ENCODE data around the gene ME3. TPM values are rescaled to one million over a fixed set of nuclear protein-coding genes. Genes with fewer than 3 reads are reported as not detected.

The ME3 gene
- total and polyA plus RNA-seq, 2 donors (not counting 1 experiment from before 2014, with no cell fraction given): 1.3 TPM; not detected in 1

DNA sequence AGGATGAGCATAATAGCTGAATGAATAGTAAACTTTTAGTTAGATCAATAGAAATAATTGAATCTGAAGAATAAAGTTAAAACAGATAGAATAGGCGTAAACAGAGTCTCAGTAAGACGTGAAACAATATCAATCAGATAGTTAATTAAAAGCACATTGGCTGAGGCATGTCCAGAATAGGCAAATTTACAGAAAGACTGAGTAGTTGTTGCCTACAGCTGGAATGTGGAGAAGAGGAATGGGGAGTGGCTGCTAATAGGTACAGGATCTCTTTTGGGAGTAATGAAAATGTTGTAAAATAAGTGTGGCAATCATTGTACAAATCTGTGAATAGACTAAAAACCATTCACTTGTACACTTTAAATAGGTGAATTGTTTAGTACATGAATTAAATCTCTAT is 36.3 kb upstream of the ME3 start:
- ATAC-seq (ENCODE audit: low read depth) (no peak), DNase-seq (no peak)
- no peak for TF ChIP-seq EZH2 (IDR thresholded peaks at IDR 0.05; ENCODE audit: borderline replicate concordance, insufficient read depth, low read depth, low read length, poor library complexity, severe bottlenecking)
- TF ChIP-seq CTCF (IDR thresholded peaks at IDR 0.05): no peak
- Histone ChIP-seq H3K79me2 (ENCODE audit: control insufficient read depth, insufficient read depth, low read length) (no peaks in the 10 kb centered on the region), H3K4me2 (replicated peaks; ENCODE audit: low read depth, low read length, poor library complexity, severe bottlenecking) (no peak overlapping the region), H3K27ac (ENCODE audit: low read length in 2 of 2) (no peak overlapping the region), H4K20me1 (ENCODE audit: control insufficient read depth, insufficient read depth, low read length, poor library complexity, severe bottlenecking) (no peaks in the 10 kb centered on the region), H3K4me1 (ENCODE audit: control insufficient read depth in 2 of 2, insufficient read depth in 2 of 2, low read length in 2 of 2) (no peaks in the 10 kb centered on the region), H3K4me3 (ENCODE audit: control extremely low read depth in 1 of 5, extremely low read depth in 1 of 5, insufficient read depth in 1 of 5, low read depth in 2 of 5, low read length in 4 of 5) (no peak overlapping the region), H3K9ac (ENCODE audit: low read length) (no peak overlapping the region), H3K27me3 (replicated peaks in 1 of 4; ENCODE audit: control extremely low read depth in 1 of 4, control insufficient read depth in 3 of 4, insufficient read depth in 4 of 4, low read length in 3 of 4) (no peaks in the 10 kb centered on the region), H2AFZ (ENCODE audit: insufficient read depth, low read depth, low read length, poor library complexity, severe bottlenecking) (no peak overlapping the region), H3K36me3 (replicated peaks in 1 of 2; ENCODE audit: control extremely low read depth in 1 of 2, control insufficient read depth in 1 of 2, extremely low read depth in 1 of 2, insufficient read depth in 2 of 2, low read length in 1 of 2) (no peaks in the 10 kb centered on the region), H3K9me3 (ENCODE audit: control extremely low read depth in 1 of 3, control insufficient read depth in 2 of 3, insufficient read depth in 1 of 3, low read length in 2 of 3) (peaks cover 0 to 1% (median 0%) of the 10 kb centered on the region in 3 donors)
- Mint-ChIP-seq H3K27me3 (peaks cover 5% of the 10 kb centered on the region), H3K9me3 (ENCODE audit: insufficient read depth) (peaks cover 2% of the 10 kb centered on the region), H3K4me1 (no peaks in the 10 kb centered on the region), H3K4me3 (no peak overlapping the region), H3K27ac (no peak overlapping the region)
- 100% methylated on average over 1 of the region's 2 CpGs for WGBS (ENCODE audit: insufficient coverage)
- ChIA-PET POLR2A (no interaction called here), CTCF (no interaction called here)
- intact Hi-C loops (cut with micrococcal nuclease): no loop called here

DNA sequence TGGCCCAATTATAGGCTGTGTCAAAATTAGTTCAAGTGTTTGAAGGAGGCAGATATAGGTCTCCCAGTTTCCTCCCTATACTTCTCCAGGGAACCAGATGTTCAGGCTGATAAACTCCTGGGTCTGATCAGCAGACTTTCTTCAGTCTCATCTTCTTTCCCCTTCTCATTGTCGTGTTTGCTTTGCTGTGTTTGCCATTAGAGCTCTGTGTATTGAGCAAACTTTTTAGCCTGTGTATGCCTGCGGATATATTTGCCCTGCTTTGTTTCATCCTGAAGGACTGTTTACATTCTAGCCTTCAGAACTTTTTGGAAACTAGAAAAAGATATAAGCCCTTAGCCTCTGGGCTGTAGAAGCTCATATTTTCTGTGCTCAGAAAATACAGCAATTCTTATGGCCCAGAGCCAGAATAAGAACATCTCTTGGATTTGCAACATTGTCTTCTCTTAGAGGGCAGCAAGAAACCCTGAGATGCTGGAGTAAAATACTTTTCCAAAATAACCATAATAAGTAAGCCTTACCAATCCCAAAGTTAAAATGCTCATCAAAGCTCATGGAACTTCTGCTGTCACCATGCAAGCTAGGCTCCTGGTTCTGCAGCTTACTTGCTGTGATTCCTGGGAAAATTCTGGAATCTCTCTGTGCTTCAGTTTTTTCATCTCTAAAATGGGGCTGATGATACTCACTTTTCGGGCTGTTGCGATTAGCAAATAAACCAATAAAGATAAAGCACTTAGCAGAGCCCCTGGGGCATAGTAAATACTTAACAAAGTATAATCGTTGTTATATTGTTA is 34.1 kb upstream of the ME3 start:
- WGBS (ENCODE audit: insufficient coverage): 86% methylated on average over 2 of the region's 5 CpGs
- intact Hi-C loops (cut with micrococcal nuclease): no loop called here
- Histone ChIP-seq H4K20me1 (ENCODE audit: control insufficient read depth, insufficient read depth, low read length, poor library complexity, severe bottlenecking) (no peaks in the 10 kb centered on the region), H3K4me1 (ENCODE audit: control insufficient read depth in 2 of 2, insufficient read depth in 2 of 2, low read length in 2 of 2) (no peaks in the 10 kb centered on the region), H3K4me2 (replicated peaks; ENCODE audit: low read depth, low read length, poor library complexity, severe bottlenecking) (no peak overlapping the region), H2AFZ (ENCODE audit: insufficient read depth, low read depth, low read length, poor library complexity, severe bottlenecking) (no peak overlapping the region), H3K27me3 (replicated peaks in 1 of 4; ENCODE audit: control extremely low read depth in 1 of 4, control insufficient read depth in 3 of 4, insufficient read depth in 4 of 4, low read length in 3 of 4) (no peaks in the 10 kb centered on the region), H3K79me2 (ENCODE audit: control insufficient read depth, insufficient read depth, low read length) (no peaks in the 10 kb centered on the region), H3K36me3 (replicated peaks in 1 of 2; ENCODE audit: control extremely low read depth in 1 of 2, control insufficient read depth in 1 of 2, extremely low read depth in 1 of 2, insufficient read depth in 2 of 2, low read length in 1 of 2) (no peaks in the 10 kb centered on the region), H3K9ac (ENCODE audit: low read length) (no peak overlapping the region), H3K9me3 (ENCODE audit: control extremely low read depth in 1 of 3, control insufficient read depth in 2 of 3, insufficient read depth in 1 of 3, low read length in 2 of 3) (peaks cover 0 to 1% (median 0%) of the 10 kb centered on the region in 3 donors), H3K27ac (ENCODE audit: low read length in 2 of 2) (no peak overlapping the region), H3K4me3 (ENCODE audit: control extremely low read depth in 1 of 5, extremely low read depth in 1 of 5, insufficient read depth in 1 of 5, low read depth in 2 of 5, low read length in 4 of 5) (no peak overlapping the region)
- DNase-seq (no peak), ATAC-seq (ENCODE audit: low read depth) (no peak)
- H3K4me1 Mint-ChIP-seq: no peaks in the 10 kb centered on the region
- no peak overlapping the region for H3K27ac Mint-ChIP-seq
- POLR2A ChIA-PET: no interaction called here
- no peak overlapping the region for H3K4me3 Mint-ChIP-seq
- TF ChIP-seq CTCF (IDR thresholded peaks at IDR 0.05) (no peak), EZH2 (IDR thresholded peaks at IDR 0.05; ENCODE audit: borderline replicate concordance, insufficient read depth, low read depth, low read length, poor library complexity, severe bottlenecking) (no peak)
- peaks cover 5% of the 10 kb centered on the region for H3K27me3 Mint-ChIP-seq
- CTCF ChIA-PET: interaction anchor here (1.2 kb wide), 2 partner anchors 9 to 97 kb away, joined by 3 read pairs; no protein-coding TSS in a partner anchor
- no peaks in the 10 kb centered on the region for H3K9me3 Mint-ChIP-seq (ENCODE audit: insufficient read depth)
